Measurements from ENCODE around the gene RBSN.

Gene RBSN

DNA sequence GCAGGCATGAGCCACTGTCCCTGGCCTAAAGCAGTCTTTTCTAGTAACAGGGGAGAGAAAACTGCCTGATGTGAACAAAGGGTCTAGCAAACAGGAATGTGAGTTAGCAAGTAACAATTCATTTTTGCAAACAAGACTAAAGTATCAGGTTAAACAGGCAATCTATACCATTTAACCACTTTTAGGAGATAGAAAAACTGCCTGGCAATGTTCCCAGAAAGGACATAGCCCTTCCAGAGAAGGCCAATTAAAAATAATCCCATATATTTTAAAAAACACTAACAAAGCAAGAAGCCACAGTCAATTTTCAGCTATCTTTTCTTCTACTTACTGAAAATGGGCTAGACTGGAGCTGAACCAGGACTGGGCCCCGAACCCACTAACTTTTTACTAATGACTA, 6.3 kb downstream of the RBSN start:
- H3K27ac ChIP-seq (ENCODE audit: extremely low read depth, low read depth, low read length): no peak overlapping the region
- TF ChIP-seq, protein P1, sequence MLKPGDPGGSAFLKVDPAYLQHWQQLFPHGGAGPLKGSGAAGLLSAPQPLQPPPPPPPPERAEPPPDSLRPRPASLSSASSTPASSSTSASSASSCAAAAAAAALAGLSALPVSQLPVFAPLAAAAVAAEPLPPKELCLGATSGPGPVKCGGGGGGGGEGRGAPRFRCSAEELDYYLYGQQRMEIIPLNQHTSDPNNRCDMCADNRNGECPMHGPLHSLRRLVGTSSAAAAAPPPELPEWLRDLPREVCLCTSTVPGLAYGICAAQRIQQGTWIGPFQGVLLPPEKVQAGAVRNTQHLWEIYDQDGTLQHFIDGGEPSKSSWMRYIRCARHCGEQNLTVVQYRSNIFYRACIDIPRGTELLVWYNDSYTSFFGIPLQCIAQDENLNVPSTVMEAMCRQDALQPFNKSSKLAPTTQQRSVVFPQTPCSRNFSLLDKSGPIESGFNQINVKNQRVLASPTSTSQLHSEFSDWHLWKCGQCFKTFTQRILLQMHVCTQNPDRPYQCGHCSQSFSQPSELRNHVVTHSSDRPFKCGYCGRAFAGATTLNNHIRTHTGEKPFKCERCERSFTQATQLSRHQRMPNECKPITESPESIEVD (tag by site-specific recombination; IDR thresholded peaks at IDR 0.05): peak; percentile 74
- no peak for TF ChIP-seq BCL11A (tag by site-specific recombination; IDR thresholded peaks at IDR 0.05; ENCODE audit: low read depth)
- H3K36me3 ChIP-seq (ENCODE audit: control insufficient read depth in 2 of 2, insufficient read depth in 1 of 2, low read length in 2 of 2): peaks cover 54 to 72% of the 10 kb centered on the region in 2 experiments
- ChIA-PET POLR2A (interaction anchor here (0.7 kb wide), 1 partner anchor 803 kb away, joined by 3 read pairs; no protein-coding TSS in a partner anchor), CTCF (interaction anchor here (0.7 kb wide), 1 partner anchor 53 kb away, joined by 3 read pairs; no protein-coding TSS in a partner anchor)
- no peaks in the 10 kb centered on the region for H3K9me3 ChIP-seq (ENCODE audit: control insufficient read depth, insufficient read depth, low read depth, low read length)
- H3K4me1 ChIP-seq (ENCODE audit: control insufficient read depth, insufficient read depth, low read length): peaks cover 2% of the 10 kb centered on the region; the same call in 1 of the 2 replicates
- H3K4me3 ChIP-seq (ENCODE audit: low read depth, low read length): no peak overlapping the region

DNA sequence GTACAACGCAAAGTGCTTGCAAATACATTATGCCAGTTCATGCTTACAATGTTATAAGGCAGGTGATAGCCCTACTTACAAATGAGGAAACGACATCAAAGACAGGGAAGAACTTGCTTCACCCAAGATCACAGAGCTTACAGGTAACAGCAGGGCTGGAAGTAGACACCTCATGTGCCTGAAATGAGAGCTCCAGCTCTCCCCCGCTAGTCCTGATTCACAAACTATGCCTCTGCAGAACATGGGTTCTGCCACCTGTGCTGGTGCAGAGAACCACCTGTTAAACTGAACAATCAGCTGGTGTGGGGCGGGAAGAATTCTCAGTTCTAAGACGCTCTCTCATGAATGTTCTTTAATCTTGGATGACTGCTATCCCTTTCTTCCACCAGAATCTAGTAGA, 7.4 kb downstream of the RBSN start:
- Histone ChIP-seq H3K9me3 (ENCODE audit: control insufficient read depth, insufficient read depth, low read depth, low read length) (no peaks in the 10 kb centered on the region), H3K27ac (ENCODE audit: extremely low read depth, low read depth, low read length) (no peak overlapping the region), H3K36me3 (ENCODE audit: control insufficient read depth in 2 of 2, insufficient read depth in 1 of 2, low read length in 2 of 2) (peaks cover 61 to 83% of the 10 kb centered on the region in 2 experiments), H3K4me1 (ENCODE audit: control insufficient read depth, insufficient read depth, low read length) (no peaks in the 10 kb centered on the region), H3K4me3 (ENCODE audit: low read depth, low read length) (no peak overlapping the region)
- ChIA-PET CTCF (no interaction called here), POLR2A (interaction anchor here (0.6 kb wide), 1 partner anchor 149 kb away, joined by 8 read pairs; no protein-coding TSS in a partner anchor)
- TF ChIP-seq ZNF521 (tag by site-specific recombination; IDR thresholded peaks at IDR 0.05) (no peak), ZNF132 (tag by site-specific recombination; IDR thresholded peaks at IDR 0.05; ENCODE audit: borderline replicate concordance) (no peak), ZNF239 (tag by site-specific recombination; IDR thresholded peaks at IDR 0.05) (no peak), ZNF354C (tag by site-specific recombination; IDR thresholded peaks at IDR 0.05; ENCODE audit: borderline replicate concordance, low read depth) (no peak), SCRT1 (tag by site-specific recombination; IDR thresholded peaks at IDR 0.05; ENCODE audit: borderline replicate concordance) (peak; percentile 41; the same call in 1 of the 2 replicates), SCRT2 (tag by site-specific recombination; IDR thresholded peaks at IDR 0.05) (peak; percentile 57)
- TF ChIP-seq, protein P2, sequence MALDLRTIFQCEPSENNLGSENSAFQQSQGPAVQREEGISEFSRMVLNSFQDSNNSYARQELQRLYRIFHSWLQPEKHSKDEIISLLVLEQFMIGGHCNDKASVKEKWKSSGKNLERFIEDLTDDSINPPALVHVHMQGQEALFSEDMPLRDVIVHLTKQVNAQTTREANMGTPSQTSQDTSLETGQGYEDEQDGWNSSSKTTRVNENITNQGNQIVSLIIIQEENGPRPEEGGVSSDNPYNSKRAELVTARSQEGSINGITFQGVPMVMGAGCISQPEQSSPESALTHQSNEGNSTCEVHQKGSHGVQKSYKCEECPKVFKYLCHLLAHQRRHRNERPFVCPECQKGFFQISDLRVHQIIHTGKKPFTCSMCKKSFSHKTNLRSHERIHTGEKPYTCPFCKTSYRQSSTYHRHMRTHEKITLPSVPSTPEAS (tag by site-specific recombination; IDR thresholded peaks at IDR 0.05): no peak
- TF ChIP-seq, protein P3, sequence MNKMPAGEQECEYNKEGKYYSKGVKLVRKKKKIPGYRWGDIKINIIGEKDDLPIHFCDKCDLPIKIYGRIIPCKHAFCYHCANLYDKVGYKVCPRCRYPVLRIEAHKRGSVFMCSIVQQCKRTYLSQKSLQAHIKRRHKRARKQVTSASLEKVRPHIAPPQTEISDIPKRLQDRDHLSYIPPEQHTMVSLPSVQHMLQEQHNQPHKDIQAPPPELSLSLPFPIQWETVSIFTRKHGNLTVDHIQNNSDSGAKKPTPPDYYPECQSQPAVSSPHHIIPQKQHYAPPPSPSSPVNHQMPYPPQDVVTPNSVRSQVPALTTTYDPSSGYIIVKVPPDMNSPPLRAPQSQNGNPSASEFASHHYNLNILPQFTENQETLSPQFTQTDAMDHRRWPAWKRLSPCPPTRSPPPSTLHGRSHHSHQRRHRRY (tag by site-specific recombination; IDR thresholded peaks at IDR 0.05): no peak

DNA sequence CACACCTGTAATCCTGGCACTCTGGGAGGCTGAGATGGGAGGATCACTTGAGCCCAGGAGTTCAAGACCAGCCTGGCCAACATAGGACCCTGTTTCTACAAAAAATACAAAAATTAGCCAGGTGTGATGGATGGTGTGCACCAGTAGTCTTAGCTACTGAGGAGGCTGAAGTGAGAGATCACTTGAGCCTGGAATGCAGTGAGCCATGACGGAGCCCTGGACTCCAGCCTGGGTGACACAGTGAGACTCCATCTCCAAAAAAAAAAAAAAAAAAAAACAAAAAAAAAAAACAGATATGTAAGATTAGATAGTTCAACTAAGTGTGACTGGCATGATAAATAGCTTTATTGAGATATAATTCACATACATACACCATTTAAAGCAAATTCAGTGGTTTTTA, 9.7 kb downstream of the RBSN start:
- CTCF ChIA-PET: no interaction called here
- no peaks in the 10 kb centered on the region for H3K9me3 ChIP-seq (ENCODE audit: control insufficient read depth, insufficient read depth, low read depth, low read length)
- POLR2A ChIA-PET: no interaction called here
- TF ChIP-seq ZNF366 (tag by site-specific recombination; conservative IDR thresholded peaks at IDR 0.05) (no peak), ZNF76 (tag by site-specific recombination; IDR thresholded peaks at IDR 0.05; ENCODE audit: borderline replicate concordance, low read depth) (no peak), ZNF335 (tag by site-specific recombination; conservative IDR thresholded peaks at IDR 0.05) (no peak), SCRT1 (tag by site-specific recombination; IDR thresholded peaks at IDR 0.05; ENCODE audit: borderline replicate concordance) (no peak), ZNF530 (tag by site-specific recombination; IDR thresholded peaks at IDR 0.05; ENCODE audit: low read depth) (no peak), ZNF776 (tag by site-specific recombination; IDR thresholded peaks at IDR 0.05; ENCODE audit: borderline replicate concordance) (no peak), ZNF544 (tag by site-specific recombination; IDR thresholded peaks at IDR 0.05) (no peak), ZNF391 (tag by site-specific recombination; IDR thresholded peaks at IDR 0.05; ENCODE audit: borderline replicate concordance, low read depth) (no peak), ZNF324 (tag by site-specific recombination; IDR thresholded peaks at IDR 0.05) (no peak), ZNF184 (tag by site-specific recombination; IDR thresholded peaks at IDR 0.05) (no peak)
- TF ChIP-seq, protein P4, sequence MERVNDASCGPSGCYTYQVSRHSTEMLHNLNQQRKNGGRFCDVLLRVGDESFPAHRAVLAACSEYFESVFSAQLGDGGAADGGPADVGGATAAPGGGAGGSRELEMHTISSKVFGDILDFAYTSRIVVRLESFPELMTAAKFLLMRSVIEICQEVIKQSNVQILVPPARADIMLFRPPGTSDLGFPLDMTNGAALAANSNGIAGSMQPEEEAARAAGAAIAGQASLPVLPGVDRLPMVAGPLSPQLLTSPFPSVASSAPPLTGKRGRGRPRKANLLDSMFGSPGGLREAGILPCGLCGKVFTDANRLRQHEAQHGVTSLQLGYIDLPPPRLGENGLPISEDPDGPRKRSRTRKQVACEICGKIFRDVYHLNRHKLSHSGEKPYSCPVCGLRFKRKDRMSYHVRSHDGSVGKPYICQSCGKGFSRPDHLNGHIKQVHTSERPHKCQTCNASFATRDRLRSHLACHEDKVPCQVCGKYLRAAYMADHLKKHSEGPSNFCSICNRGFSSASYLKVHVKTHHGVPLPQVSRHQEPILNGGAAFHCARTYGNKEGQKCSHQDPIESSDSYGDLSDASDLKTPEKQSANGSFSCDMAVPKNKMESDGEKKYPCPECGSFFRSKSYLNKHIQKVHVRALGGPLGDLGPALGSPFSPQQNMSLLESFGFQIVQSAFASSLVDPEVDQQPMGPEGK (tag by site-specific recombination; IDR thresholded peaks at IDR 0.05): no peak
- TF ChIP-seq, protein P5, sequence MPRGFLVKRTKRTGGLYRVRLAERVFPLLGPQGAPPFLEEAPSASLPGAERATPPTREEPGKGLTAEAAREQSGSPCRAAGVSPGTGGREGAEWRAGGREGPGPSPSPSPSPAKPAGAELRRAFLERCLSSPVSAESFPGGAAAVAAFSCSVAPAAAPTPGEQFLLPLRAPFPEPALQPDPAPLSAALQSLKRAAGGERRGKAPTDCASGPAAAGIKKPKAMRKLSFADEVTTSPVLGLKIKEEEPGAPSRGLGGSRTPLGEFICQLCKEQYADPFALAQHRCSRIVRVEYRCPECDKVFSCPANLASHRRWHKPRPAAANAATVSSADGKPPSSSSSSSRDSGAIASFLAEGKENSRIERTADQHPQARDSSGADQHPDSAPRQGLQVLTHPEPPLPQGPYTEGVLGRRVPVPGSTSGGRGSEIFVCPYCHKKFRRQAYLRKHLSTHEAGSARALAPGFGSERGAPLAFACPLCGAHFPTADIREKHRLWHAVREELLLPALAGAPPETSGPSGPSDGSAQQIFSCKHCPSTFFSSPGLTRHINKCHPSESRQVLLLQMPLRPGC (tag by site-specific recombination; IDR thresholded peaks at IDR 0.05): no peak
- no peak overlapping the region for H3K4me3 ChIP-seq (ENCODE audit: low read depth, low read length)
- H3K36me3 ChIP-seq (ENCODE audit: control insufficient read depth in 2 of 2, insufficient read depth in 1 of 2, low read length in 2 of 2): peaks cover 63 to 84% of the 10 kb centered on the region in 2 experiments
- H3K27ac ChIP-seq (ENCODE audit: extremely low read depth, low read depth, low read length): no peak overlapping the region
- H3K4me1 ChIP-seq (ENCODE audit: control insufficient read depth, insufficient read depth, low read length): no peaks in the 10 kb centered on the region

Data from HEK293 (cell line).